Measurements from ENCODE around the gene SORBS1. TPM values are rescaled to one million over a fixed set of nuclear protein-coding genes. Genes with fewer than 3 reads are reported as not detected.
A peak's percentile ranks its signal among the peaks of the same experiment; 100 is the strongest.

The SORBS1 gene
- total and polyA plus RNA-seq, 9 of the 15 experiments (the other 6 are each of a cell fraction or from before 2014, with no cell fraction given): 2.0 to 13.3 (median 6.5) TPM

DNA sequence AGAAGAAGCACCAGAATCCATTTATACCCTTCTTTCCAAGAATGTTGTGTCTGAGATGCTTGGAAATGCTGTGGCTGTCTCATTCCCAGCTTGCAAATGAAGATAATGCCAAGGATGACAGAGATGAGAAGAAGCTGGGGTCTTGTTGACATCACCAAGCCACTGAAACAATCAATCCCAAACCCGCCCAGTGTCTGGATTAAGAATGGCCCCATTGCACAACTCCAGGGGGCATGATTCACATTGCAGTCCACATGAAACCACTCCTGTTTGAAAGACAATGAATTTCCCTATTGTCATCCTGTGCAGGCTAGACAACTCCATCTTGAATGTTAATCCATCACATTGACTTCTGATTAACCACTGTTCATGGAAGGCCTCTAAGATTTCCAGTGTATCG, 28.6 kb downstream of the SORBS1 start (continued):
- TF ChIP-seq STAT5A (IDR thresholded peaks at IDR 0.05; ENCODE audit: borderline replicate concordance, low read length): no peak
- no peak for TF ChIP-seq CEBPG (CRISPR knock-in tag; IDR thresholded peaks at IDR 0.05)
- peak in 1 of 2 experiments; percentile 67; a peak in 1 of 4 replicates for TF ChIP-seq CEBPG (tag; conservative IDR thresholded peaks at IDR 0.05 in 1 of 2, IDR thresholded peaks at IDR 0.05 in 1 of 2)
- TF ChIP-seq FOS (IDR thresholded peaks at IDR 0.05; ENCODE audit: extremely low read depth, insufficient read length): no peak
- TF ChIP-seq, protein P1, sequence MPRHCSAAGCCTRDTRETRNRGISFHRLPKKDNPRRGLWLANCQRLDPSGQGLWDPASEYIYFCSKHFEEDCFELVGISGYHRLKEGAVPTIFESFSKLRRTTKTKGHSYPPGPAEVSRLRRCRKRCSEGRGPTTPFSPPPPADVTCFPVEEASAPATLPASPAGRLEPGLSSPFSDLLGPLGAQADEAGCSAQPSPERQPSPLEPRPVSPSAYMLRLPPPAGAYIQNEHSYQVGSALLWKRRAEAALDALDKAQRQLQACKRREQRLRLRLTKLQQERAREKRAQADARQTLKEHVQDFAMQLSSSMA (CRISPR knock-in tag; IDR thresholded peaks at IDR 0.05): no peak
- TF ChIP-seq ETV5 (CRISPR knock-in tag; IDR thresholded peaks at IDR 0.05; ENCODE audit: low read depth): no peak
- TF ChIP-seq, protein P2, sequence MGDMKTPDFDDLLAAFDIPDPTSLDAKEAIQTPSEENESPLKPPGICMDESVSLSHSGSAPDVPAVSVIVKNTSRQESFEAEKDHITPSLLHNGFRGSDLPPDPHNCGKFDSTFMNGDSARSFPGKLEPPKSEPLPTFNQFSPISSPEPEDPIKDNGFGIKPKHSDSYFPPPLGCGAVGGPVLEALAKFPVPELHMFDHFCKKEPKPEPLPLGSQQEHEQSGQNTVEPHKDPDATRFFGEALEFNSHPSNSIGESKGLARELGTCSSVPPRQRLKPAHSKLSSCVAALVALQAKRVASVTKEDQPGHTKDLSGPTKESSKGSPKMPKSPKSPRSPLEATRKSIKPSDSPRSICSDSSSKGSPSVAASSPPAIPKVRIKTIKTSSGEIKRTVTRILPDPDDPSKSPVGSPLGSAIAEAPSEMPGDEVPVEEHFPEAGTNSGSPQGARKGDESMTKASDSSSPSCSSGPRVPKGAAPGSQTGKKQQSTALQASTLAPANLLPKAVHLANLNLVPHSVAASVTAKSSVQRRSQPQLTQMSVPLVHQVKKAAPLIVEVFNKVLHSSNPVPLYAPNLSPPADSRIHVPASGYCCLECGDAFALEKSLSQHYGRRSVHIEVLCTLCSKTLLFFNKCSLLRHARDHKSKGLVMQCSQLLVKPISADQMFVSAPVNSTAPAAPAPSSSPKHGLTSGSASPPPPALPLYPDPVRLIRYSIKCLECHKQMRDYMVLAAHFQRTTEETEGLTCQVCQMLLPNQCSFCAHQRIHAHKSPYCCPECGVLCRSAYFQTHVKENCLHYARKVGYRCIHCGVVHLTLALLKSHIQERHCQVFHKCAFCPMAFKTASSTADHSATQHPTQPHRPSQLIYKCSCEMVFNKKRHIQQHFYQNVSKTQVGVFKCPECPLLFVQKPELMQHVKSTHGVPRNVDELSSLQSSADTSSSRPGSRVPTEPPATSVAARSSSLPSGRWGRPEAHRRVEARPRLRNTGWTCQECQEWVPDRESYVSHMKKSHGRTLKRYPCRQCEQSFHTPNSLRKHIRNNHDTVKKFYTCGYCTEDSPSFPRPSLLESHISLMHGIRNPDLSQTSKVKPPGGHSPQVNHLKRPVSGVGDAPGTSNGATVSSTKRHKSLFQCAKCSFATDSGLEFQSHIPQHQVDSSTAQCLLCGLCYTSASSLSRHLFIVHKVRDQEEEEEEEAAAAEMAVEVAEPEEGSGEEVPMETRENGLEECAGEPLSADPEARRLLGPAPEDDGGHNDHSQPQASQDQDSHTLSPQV (IDR thresholded peaks at IDR 0.05): peak; percentile 83
- TF ChIP-seq, protein P3, sequence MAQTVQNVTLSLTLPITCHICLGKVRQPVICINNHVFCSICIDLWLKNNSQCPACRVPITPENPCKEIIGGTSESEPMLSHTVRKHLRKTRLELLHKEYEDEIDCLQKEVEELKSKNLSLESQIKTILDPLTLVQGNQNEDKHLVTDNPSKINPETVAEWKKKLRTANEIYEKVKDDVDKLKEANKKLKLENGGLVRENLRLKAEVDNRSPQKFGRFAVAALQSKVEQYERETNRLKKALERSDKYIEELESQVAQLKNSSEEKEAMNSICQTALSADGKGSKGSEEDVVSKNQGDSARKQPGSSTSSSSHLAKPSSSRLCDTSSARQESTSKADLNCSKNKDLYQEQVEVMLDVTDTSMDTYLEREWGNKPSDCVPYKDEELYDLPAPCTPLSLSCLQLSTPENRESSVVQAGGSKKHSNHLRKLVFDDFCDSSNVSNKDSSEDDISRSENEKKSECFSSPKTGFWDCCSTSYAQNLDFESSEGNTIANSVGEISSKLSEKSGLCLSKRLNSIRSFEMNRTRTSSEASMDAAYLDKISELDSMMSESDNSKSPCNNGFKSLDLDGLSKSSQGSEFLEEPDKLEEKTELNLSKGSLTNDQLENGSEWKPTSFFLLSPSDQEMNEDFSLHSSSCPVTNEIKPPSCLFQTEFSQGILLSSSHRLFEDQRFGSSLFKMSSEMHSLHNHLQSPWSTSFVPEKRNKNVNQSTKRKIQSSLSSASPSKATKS (CRISPR knock-in tag; IDR thresholded peaks at IDR 0.05): no peak
- TF ChIP-seq BCL6 (CRISPR knock-in tag; IDR thresholded peaks at IDR 0.05): no peak
- TF ChIP-seq PTBP1 (IDR thresholded peaks at IDR 0.05; ENCODE audit: low read depth, low read length): no peak
- no peak for TF ChIP-seq DIDO1 (tag; IDR thresholded peaks at IDR 0.05; ENCODE audit: low read depth)
- TF ChIP-seq, protein P4, sequence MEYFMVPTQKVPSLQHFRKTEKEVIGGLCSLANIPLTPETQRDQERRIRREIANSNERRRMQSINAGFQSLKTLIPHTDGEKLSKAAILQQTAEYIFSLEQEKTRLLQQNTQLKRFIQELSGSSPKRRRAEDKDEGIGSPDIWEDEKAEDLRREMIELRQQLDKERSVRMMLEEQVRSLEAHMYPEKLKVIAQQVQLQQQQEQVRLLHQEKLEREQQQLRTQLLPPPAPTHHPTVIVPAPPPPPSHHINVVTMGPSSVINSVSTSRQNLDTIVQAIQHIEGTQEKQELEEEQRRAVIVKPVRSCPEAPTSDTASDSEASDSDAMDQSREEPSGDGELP (CRISPR knock-in tag; IDR thresholded peaks at IDR 0.05; ENCODE audit: borderline replicate concordance): no peak
- peak; percentile 36; the same call in 1 of the 2 replicates for TF ChIP-seq PTRF (tag; IDR thresholded peaks at IDR 0.05)
